Inferior parietal cortex (tissue), 1 donor: ENCODE data around the gene TLE3.

Experiments used
- DNase-seq: peaks from one replicate; pipeline ENCODE4 v3.0.0-alpha.2; 2016; ENCODE audit errors: extremely low spot score

TLE3 gene

DNA sequence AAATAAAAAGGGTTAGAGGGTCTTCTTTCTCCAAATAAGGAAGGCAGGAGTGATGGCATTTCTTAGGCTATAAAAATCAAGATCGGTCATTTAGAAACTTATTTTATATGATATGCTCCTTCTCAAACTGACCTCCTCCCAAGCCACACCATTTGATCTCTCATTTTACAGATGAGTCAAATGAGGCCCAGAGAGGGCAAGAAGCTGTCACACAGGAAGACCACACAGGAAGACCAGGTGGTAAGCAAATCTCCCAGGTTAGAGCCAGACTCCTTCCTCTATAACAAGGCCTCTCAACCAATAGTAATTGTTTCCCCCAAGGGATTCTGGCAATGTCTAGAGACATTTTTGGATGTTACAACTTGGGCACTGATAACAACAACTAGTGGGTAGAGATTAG lies 13.8 kb downstream of the TLE3 start:
- DNase-seq, result no peak

DNA sequence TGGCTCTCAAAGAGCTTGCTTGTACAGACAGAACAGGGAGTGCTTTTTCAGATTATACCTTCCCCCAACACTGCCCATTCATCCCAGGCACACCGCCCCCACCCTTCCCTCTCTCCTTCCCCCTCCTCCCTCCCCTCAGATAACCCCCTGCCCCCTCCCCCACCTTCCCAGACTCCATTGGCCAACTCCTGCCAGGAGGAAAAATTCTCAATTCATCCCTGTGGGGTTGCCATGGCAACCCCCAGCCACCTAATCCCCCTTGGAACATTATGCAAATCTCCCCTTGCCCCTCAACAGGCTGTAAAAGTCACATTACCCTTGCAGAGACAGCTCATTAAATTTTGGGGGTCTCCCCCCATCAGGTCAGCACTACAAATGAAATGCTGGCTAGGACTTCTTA lies 14.3 kb downstream of the TLE3 start:
- DNase-seq, result no peak

DNA sequence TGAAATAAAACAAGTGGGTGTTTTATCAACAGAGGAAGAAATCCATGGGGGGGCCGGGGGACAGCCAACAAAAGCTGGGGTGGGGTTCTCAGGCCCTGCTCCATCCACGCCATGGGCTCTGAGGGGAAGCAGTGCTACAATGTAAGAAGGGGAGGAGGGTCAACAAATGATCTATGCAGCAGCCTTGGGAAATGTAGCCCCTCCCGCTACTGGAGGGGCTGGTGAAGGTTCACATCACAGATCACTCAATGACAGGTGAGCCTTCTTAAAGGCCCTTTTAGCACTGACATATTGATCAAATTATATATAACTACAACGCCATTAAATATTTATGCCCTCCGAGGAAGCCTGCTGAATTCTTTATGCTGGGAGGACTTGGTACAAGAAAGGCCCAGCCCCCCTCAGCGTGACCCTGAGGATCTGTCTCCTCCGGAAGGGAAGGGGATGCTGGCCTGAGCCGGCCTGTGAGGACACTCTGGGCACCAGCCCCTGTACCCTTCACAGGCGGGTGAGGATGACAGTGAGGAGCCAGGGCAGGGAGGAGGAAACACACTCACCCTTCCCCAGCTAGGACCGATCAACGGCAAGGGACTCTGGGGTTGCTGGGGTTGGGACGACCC lies 15.3 kb downstream of the TLE3 start:
- no peak for DNase-seq

GRCh38 chr15:70081612-70082011 lies 16.1 kb downstream of the TLE3 start:
- DNase-seq, result no peak

GRCh38 chr15:70080347-70080746 lies 17.4 kb downstream of the TLE3 start:
- DNase-seq, result no peak

- no peak for DNase-seq
These were observed 17.8 kb downstream of the TLE3 start for GRCh38 chr15:70079888-70080287.

- DNase-seq, result no peak
These were observed 18.9 kb downstream of the TLE3 start for GRCh38 chr15:70078578-70079417.

GRCh38 chr15:70077188-70078147 lies 20.2 kb downstream of the TLE3 start:
- DNase-seq, result no peak

DNA sequence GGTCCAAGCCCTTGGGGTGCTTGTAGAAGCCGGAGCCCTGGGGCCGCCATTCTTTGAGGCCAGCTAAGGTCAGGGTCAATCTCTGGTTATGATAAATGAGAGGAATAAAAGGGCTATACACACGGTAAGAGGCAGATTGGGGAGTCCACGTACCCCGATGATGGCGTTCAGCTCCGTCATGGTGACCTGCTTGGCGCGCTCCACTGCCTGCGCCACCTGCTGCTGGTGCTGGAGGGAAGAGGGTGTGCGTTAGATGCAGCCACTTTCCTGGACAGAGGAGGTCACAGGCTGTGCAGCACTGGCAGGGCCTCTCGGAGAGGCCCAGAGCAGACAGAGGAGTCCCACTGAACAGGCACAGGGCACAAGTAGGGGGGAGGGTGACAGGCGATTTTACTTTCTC lies 23.3 kb downstream of the TLE3 start:
- DNase-seq, result no peak

GRCh38 chr15:70072479-70072878 lies 25.2 kb downstream of the TLE3 start:
- DNase-seq, result no peak

- DNase-seq, result no peak
These were observed 25.9 kb downstream of the TLE3 start for GRCh38 chr15:70071799-70072198.

DNA sequence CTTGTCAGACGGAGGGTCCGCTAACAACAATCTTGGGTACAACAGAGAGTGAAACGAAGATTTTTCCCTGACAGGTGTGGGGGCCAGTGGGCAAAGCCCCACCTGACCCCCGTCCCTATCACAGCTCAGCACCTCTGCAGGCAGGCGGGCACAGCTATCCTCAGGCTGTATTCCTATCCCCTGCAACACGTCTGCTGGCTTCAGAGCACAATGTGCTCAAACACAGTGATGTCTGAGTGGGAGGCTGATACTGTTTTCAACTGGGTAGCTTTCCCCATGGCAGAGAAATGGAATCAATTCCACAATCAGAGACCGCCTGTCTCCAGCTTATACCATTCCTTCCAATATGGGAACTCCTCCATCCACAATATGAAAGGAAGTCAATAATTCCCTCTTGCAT lies 28.0 kb downstream of the TLE3 start:
- no peak for DNase-seq

- DNase-seq, result no peak
These were observed 28.7 kb downstream of the TLE3 start for GRCh38 chr15:70068783-70069565.

DNA sequence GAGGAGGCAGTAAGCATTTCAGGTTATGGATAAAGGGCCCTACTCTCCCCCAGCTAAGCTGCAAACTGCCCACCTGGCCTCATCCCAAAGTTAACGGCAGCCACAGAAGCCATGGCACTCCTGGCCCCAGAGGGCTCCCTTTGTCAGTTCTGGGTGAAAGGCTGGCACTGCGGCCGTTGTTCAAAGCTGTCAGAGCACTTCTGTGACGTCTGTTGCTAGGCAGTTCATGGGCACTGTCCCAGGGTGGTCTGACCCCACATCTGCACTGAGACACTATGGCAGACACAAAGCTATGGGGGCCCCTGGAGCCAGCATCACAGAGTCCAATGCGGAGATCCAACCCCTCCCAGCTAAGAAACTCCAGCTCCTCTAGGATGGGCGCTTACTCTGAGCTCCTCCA lies 30.0 kb downstream of the TLE3 start:
- no peak for DNase-seq

- no peak for DNase-seq
These were observed 30.7 kb downstream of the TLE3 start for GRCh38 chr15:70067011-70067410.

DNA sequence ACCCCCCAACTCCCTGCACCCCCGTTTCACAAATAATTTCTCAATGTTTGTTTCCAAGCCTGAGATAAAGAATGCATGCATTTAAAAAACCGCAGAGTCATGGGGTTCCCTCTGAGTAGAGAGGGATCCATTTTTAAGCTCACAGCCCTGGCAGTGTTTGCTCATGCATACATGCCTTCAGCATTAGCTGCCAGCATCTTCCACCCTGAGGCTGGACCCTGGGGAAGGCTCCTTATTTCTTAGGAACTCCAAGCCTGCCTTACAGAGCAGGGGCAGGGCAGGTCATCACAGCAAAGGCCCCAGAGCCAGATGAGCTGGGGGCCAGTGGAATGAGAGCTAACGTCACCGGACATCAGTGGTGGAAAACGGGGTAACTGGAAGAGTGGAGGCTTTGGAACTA lies 31.3 kb downstream of the TLE3 start:
- no peak for DNase-seq

DNA sequence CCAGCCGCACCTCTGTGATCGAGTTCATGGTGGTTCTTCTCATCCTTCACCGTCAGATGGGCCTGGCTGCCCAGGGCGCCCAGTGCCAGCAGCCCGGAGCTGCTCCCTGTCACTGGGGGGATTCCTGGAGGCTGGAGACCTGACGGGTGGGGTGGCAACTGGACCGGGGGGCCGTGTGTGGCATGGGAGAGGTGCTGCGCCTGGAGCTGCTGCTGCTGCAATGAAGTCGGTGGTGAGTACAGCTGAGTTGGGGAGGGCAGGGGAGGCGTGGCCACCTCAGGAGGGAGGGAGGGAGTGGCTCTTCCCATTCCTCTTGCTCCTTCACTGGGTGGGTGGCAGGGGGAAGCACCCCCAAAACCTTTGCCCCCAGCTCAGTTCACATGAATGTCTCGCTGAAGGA lies 31.7 kb downstream of the TLE3 start:
- DNase-seq, result no peak

- DNase-seq, result no peak
These were observed 32.6 kb downstream of the TLE3 start for GRCh38 chr15:70065006-70065722.

DNA sequence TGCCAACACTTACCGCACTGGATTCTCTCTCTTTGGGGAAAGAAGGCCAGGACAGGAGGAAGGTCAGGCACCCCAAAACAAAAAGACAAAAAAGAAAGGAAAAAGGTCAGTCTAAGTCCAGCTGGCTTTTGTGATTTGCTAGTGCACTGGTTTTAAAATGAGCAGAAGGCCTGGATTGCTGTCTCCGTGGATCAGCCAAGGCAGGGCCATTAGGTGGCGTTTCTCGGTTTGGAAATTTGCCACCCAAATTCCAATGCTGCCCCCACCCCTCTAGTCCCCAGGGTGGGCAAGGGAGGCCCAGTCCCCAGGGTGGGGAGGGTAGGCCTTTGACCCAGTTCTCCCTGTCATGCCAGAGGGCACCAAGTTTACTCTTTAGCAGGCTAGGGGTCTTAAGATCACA lies 33.3 kb downstream of the TLE3 start:
- DNase-seq, result no peak

- DNase-seq, result no peak
These were observed 33.7 kb downstream of the TLE3 start for GRCh38 chr15:70063980-70064379.
